ENCODE measurements around the gene CCNT2.
"Not testable (repeated sequence)": the region's sequence is repeated elsewhere in the genome, so short reads cannot be mapped to it uniquely, and the experiment has no call there.

Gene CCNT2

DNA sequence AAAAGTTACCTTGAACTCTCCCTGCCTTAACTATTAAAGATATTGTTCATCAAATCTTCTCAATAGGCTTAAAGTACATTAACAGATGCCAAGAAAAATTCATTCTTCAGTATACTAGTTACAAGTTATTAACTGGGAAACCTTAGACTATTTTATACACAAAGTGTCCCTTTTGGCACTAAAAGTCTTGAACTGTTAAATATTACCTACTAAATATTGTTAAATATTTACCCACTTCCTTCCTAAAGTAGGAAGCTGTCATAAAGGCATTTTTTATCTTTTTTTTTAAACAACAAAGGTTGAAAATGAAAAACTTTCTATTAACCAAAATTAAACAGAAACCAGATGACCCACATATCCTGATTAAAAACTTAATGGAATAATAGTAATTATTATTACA is 19.4 kb upstream of the CCNT2 start:
- Histone ChIP-seq H3K27me3 (ENCODE audit: control insufficient read depth, insufficient read depth, low read length, poor library complexity, severe bottlenecking) (no peaks in the 10 kb centered on the region), H3K4me3 (ENCODE audit: insufficient read depth, low read depth, low read length) (no peak overlapping the region), H3K27ac (ENCODE audit: insufficient read depth, low read depth, low read length, poor library complexity, severe bottlenecking) (no peak overlapping the region), H3K36me3 (ENCODE audit: control insufficient read depth, insufficient read depth, low read length) (no peaks in the 10 kb centered on the region), H3K9me3 (ENCODE audit: control insufficient read depth, low read length) (no peaks in the 10 kb centered on the region), H3K4me1 (ENCODE audit: control insufficient read depth, insufficient read depth, low read length) (no peaks in the 10 kb centered on the region)

DNA sequence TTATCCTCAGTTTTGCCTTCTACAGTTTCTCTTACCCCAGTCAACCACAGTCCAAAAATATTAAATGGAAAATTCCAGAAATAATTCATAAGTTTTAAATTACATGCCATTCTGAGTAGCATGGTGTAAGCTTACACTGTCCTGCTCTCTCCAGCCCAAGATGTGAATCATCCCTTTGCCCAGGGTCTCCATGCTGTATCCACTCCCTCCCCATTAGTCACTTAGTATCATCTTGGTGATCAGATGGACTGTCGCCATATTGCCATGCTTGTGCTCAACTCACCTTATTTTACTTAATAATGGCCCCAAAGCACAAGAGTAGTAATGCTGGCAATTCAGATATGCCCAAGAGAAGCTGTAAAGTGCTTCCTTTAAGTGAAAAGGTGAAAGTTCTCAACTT is 18.5 kb upstream of the CCNT2 start:
- no peaks in the 10 kb centered on the region for H3K36me3 ChIP-seq (ENCODE audit: control insufficient read depth, insufficient read depth, low read length)
- WGBS, 2 experiments: 100% methylated on average over 1 of the region's 1 CpG
- no peaks in the 10 kb centered on the region for H3K4me1 ChIP-seq (ENCODE audit: control insufficient read depth, insufficient read depth, low read length)
- no peaks in the 10 kb centered on the region for H3K9me3 ChIP-seq (ENCODE audit: control insufficient read depth, low read length)
- H3K27me3 ChIP-seq (ENCODE audit: control insufficient read depth, insufficient read depth, low read length, poor library complexity, severe bottlenecking): no peaks in the 10 kb centered on the region
- H3K27ac ChIP-seq (ENCODE audit: insufficient read depth, low read depth, low read length, poor library complexity, severe bottlenecking): no peak overlapping the region
- H3K4me3 ChIP-seq (ENCODE audit: insufficient read depth, low read depth, low read length): no peak overlapping the region

DNA sequence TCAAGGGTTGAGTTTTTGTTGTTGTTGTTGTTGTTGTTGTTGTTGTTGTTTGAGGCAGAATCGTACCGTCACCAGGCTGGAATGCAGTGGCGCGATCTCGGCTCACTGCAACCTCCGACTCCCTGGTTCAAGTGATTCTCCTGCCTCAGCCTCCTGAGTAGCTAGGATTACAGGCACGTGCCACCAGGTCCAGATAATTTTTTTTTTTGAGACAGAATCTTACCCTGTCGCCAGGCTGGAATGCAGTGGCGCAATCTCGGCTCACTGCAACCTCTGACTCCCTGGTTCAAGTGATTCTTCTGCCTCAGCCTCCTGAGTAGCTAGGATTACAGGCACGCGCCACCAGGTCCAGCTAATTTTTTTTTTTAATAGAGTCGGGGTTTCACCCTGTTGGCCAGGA is 14.9 kb upstream of the CCNT2 start:
- H3K27me3 ChIP-seq (ENCODE audit: control insufficient read depth, insufficient read depth, low read length, poor library complexity, severe bottlenecking); H3K9me3 ChIP-seq (ENCODE audit: control insufficient read depth, low read length); H3K36me3 ChIP-seq (ENCODE audit: control insufficient read depth, insufficient read depth, low read length); H3K4me3 ChIP-seq (ENCODE audit: insufficient read depth, low read depth, low read length); H3K4me1 ChIP-seq (ENCODE audit: control insufficient read depth, insufficient read depth, low read length); H3K27ac ChIP-seq (ENCODE audit: insufficient read depth, low read depth, low read length, poor library complexity, severe bottlenecking): not testable (repeated sequence)
- 91 to 92% methylated on average over 13 of the region's 13 CpGs for WGBS, 2 experiments

DNA sequence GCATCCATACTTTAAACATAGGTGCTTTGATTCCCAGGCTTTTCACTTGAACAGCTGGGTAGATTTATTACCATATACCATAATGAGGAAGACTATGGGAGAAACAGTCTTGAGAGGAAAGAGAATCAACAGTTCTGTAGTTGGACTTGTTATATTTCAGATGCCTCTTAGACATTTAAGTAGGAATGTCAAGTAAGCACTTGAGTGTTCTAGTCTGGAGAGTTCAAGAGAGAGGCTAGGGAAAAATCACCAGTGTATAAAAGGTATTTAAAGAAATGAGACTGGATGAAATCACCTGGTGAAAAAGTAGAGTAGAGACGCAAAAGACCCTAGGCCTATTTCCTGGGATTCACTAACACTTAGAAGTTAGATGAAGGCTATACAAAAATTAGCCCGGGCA is 13.5 kb upstream of the CCNT2 start:
- 92 to 95% methylated on average over 2 of the region's 2 CpGs for WGBS, 2 experiments
- no peaks in the 10 kb centered on the region for H3K27me3 ChIP-seq (ENCODE audit: control insufficient read depth, insufficient read depth, low read length, poor library complexity, severe bottlenecking)

DNA sequence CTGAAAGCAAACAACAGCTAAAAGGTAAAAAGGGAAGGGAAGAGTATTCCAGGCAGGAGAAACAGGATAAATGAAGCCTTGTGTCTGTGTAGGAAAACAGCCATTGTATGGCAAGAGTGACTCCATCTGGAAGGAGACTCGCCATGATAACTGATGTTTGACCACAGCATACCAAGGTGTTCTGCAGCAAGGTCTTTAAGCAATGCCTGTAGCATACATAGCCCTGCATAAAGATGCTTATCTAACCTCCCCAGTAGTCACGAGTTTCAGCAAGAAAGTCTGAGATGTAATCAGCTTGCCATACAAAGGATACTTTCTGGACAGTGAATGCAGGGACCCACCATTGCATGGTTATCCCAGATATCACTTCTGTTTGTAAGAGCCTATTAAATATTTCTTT is 11.9 kb upstream of the CCNT2 start:
- Histone ChIP-seq H3K27ac (ENCODE audit: insufficient read depth, low read depth, low read length, poor library complexity, severe bottlenecking) (no peak overlapping the region), H3K4me1 (ENCODE audit: control insufficient read depth, insufficient read depth, low read length) (no peaks in the 10 kb centered on the region), H3K4me3 (ENCODE audit: insufficient read depth, low read depth, low read length) (no peak overlapping the region), H3K36me3 (ENCODE audit: control insufficient read depth, insufficient read depth, low read length) (no peaks in the 10 kb centered on the region), H3K27me3 (ENCODE audit: control insufficient read depth, insufficient read depth, low read length, poor library complexity, severe bottlenecking) (no peaks in the 10 kb centered on the region), H3K9me3 (ENCODE audit: control insufficient read depth, low read length) (no peaks in the 10 kb centered on the region)
- WGBS, 2 experiments: 90 to 91% methylated on average over 2 of the region's 2 CpGs

More for the DNA sequence above, 13.5 kb upstream of the CCNT2 start:
- no peak overlapping the region for H3K27ac ChIP-seq (ENCODE audit: insufficient read depth, low read depth, low read length, poor library complexity, severe bottlenecking)
- no peaks in the 10 kb centered on the region for H3K4me1 ChIP-seq (ENCODE audit: control insufficient read depth, insufficient read depth, low read length)
- no peak overlapping the region for H3K4me3 ChIP-seq (ENCODE audit: insufficient read depth, low read depth, low read length)
- H3K9me3 ChIP-seq (ENCODE audit: control insufficient read depth, low read length): no peaks in the 10 kb centered on the region
- H3K36me3 ChIP-seq (ENCODE audit: control insufficient read depth, insufficient read depth, low read length): no peaks in the 10 kb centered on the region

DNA sequence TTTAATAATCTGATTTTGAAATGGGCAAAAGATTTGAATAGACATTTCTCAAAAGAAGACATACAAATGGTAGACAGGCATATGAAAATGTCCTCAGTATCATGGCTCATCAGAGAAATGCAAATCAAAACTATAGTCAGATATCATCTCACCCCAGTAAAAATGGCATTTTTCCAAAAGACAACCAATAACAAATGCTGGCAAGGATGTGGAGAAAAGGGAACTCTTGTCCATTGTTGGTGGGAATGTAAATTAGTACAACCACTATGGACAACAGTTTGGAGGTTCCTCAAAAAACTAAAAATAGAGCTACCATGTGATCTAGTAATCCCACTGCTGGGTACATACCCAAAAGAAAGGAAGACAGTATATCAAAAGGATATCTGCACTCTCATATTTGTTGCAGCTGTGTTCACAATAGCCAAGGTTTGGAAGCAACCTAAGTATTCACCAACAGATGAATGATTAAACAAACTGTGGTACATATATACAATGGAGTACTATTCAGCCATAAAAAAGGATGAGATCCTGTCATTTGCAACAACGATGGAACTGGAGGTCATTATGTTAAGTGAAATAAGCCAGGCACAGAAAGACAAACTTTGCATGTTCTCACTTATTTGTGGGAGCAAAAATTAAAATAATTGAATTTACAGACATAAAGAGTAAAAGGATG is 11.0 kb upstream of the CCNT2 start:
- not testable (repeated sequence) for H3K4me3 ChIP-seq (ENCODE audit: insufficient read depth, low read depth, low read length); H3K9me3 ChIP-seq (ENCODE audit: control insufficient read depth, low read length); H3K4me1 ChIP-seq (ENCODE audit: control insufficient read depth, insufficient read depth, low read length); H3K27me3 ChIP-seq (ENCODE audit: control insufficient read depth, insufficient read depth, low read length, poor library complexity, severe bottlenecking); H3K36me3 ChIP-seq (ENCODE audit: control insufficient read depth, insufficient read depth, low read length); H3K27ac ChIP-seq (ENCODE audit: insufficient read depth, low read depth, low read length, poor library complexity, severe bottlenecking)
- WGBS, 2 experiments: 84 to 93% methylated on average over 1 of the region's 1 CpG

DNA sequence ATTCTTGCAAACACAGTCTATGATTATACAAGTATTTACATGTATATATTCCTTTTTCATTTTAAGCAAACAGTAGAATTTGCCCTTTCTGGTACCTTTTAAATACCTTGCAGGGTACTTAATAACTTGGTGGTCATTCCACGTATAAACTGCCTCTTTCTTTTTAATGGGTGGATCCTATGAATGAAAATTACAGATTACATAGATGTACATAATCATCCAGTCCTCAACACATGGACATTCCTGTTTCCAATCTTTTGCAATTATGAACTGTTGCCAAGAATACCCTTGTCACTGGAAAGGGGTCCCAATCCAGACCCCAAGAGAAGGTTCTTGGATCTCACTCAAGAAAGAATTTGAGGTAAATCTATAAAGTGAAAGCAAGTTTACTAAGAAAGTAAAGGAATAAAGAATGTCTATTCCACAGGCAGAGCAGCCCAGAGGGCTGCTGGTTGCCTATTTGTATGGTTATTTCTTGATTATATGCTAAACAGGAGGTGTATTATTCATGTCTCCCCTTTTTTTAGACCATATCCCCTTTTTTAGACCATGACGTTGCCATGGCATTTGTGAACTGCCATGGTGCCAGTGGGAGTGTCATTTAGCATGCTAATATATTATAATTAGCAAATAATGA is 7.7 kb upstream of the CCNT2 start:
- no peaks in the 10 kb centered on the region for H3K4me1 ChIP-seq (ENCODE audit: control insufficient read depth, insufficient read depth, low read length)
- 91 to 100% methylated on average over 1 of the region's 2 CpGs for WGBS, 2 experiments

DNA sequence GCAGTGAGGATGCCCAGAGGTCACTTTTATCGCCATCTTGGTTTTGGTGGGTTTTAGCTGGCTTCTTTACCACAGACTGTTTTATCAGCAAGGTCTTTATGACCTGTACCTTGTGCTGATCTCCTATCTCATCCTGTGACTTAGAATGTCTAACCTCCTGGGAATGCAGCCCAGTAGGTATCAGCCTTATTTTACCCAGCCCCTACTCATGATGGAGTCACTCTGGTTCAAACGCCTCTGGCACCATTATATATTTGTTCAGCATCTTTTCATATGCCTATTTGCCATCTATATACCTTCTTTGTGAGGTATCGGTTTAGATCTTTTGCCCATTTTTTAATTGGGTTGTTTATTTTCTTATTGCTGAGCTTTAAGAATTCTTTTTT is 7.2 kb upstream of the CCNT2 start:
- Histone ChIP-seq H3K27ac (ENCODE audit: insufficient read depth, low read depth, low read length, poor library complexity, severe bottlenecking) (no peak overlapping the region), H3K4me1 (ENCODE audit: control insufficient read depth, insufficient read depth, low read length) (no peaks in the 10 kb centered on the region), H3K27me3 (ENCODE audit: control insufficient read depth, insufficient read depth, low read length, poor library complexity, severe bottlenecking) (no peaks in the 10 kb centered on the region), H3K36me3 (ENCODE audit: control insufficient read depth, insufficient read depth, low read length) (no peaks in the 10 kb centered on the region), H3K9me3 (ENCODE audit: control insufficient read depth, low read length) (no peaks in the 10 kb centered on the region), H3K4me3 (ENCODE audit: insufficient read depth, low read depth, low read length) (no peak overlapping the region)
- 82 to 95% methylated on average over 2 to 3 of the region's 3 CpGs for WGBS, 2 experiments

More for the DNA sequence above, 7.7 kb upstream of the CCNT2 start:
- H3K9me3 ChIP-seq (ENCODE audit: control insufficient read depth, low read length): no peaks in the 10 kb centered on the region
- no peak overlapping the region for H3K27ac ChIP-seq (ENCODE audit: insufficient read depth, low read depth, low read length, poor library complexity, severe bottlenecking)
- no peaks in the 10 kb centered on the region for H3K27me3 ChIP-seq (ENCODE audit: control insufficient read depth, insufficient read depth, low read length, poor library complexity, severe bottlenecking)
- H3K4me3 ChIP-seq (ENCODE audit: insufficient read depth, low read depth, low read length): no peak overlapping the region
- H3K36me3 ChIP-seq (ENCODE audit: control insufficient read depth, insufficient read depth, low read length): no peaks in the 10 kb centered on the region

DNA sequence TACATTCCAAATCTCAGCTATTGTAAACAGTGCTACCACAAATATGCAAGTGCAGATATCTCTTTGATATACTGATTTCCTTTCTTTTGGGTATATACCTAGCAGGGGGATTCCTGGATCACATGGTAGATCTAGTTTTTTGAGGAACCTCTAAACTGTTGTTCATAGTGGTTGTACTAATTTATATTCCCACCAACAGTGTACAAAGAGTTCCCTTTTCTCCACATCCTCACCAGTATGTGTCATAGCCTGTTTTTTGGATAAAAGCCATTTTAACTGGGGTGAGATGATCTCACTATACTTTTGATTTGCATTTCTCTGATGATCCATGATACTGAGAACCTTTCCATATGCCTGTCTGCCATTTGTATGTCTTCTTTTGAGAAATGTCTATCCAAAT is 6.3 kb upstream of the CCNT2 start:
- peaks cover 3% of the 10 kb centered on the region for H3K4me1 ChIP-seq (ENCODE audit: control insufficient read depth, insufficient read depth, low read length)
- H3K4me3 ChIP-seq (ENCODE audit: insufficient read depth, low read depth, low read length): no peak overlapping the region
- no peaks in the 10 kb centered on the region for H3K9me3 ChIP-seq (ENCODE audit: control insufficient read depth, low read length)
- no peaks in the 10 kb centered on the region for H3K36me3 ChIP-seq (ENCODE audit: control insufficient read depth, insufficient read depth, low read length)
- no peaks in the 10 kb centered on the region for H3K27me3 ChIP-seq (ENCODE audit: control insufficient read depth, insufficient read depth, low read length, poor library complexity, severe bottlenecking)
- no peak overlapping the region for H3K27ac ChIP-seq (ENCODE audit: insufficient read depth, low read depth, low read length, poor library complexity, severe bottlenecking)

DNA sequence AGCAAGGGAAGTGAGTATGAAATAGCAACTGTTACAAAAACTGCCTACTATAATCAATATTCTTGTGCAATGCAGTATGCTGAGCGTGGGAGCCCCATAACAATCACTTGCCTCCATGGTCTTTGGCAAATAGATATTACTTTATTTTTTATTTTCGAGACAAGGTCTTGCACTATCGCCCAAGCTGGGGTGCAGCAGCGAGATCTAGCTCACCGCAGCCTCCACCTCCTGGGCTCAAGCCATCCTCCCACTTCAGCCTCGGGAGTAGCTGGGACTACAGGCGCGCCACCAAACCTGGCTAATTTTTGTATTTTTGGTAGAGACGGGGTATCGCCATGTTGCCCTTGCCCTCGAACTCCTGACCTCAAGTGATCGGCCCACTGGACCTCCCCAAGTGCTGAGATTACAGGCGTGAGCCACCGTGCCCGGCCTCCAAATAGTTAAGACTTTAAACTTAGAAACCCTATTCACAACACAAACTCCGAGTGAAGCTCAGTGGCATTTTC is 1.2 kb upstream of the CCNT2 start:
- peak overlapping the region; percentile 97 for H3K27ac ChIP-seq (ENCODE audit: insufficient read depth, low read depth, low read length, poor library complexity, severe bottlenecking)
- H3K4me3 ChIP-seq (ENCODE audit: insufficient read depth, low read depth, low read length): peak overlapping the region; percentile 88
- 49 to 57% methylated on average over 16 of the region's 16 CpGs for WGBS, 2 experiments
- H3K9me3 ChIP-seq (ENCODE audit: control insufficient read depth, low read length): no peaks in the 10 kb centered on the region
- H3K4me1 ChIP-seq (ENCODE audit: control insufficient read depth, insufficient read depth, low read length): peaks cover 4% of the 10 kb centered on the region
- no peaks in the 10 kb centered on the region for H3K27me3 ChIP-seq (ENCODE audit: control insufficient read depth, insufficient read depth, low read length, poor library complexity, severe bottlenecking)
- H3K36me3 ChIP-seq (ENCODE audit: control insufficient read depth, insufficient read depth, low read length): no peaks in the 10 kb centered on the region
